Tibial nerve (tissue), 4 donors: ENCODE measurements around the gene IL16. TPM values are rescaled to one million over a fixed set of nuclear protein-coding genes. Genes with fewer than 3 reads are reported as not detected.
A peak's percentile ranks its signal among the peaks of the same experiment; 100 is the strongest.
"Not testable (repeated sequence)": the region's sequence is repeated elsewhere in the genome, so short reads cannot be mapped to it uniquely, and the experiment has no call there.

ENCODE experiments used
- DNase-seq, 2 donors: peaks; one replicate each; pipeline ENCODE4 v3.0.0-alpha.2; 2019; ENCODE audit warnings: low spot score in 2 of 2
- H3K27ac ChIP-seq, 4 donors: fragments of 200-600 bp; sonication (generic) in 3 of 4; one replicate each; pipeline ENCODE4 v1.5.1; 2017 to 2019; ENCODE audit warnings: mild to moderate bottlenecking in 1 of 4
- H3K27me3 ChIP-seq, 2 donors: fragments of 200-600 bp; sonication (generic) in 1 of 2; one replicate each; pipeline versions ENCODE4 v1.5.1 to v1.6.0; 2017 to 2019
- H3K36me3 ChIP-seq, 3 donors: fragments of 200-600 bp; sonication (generic); one replicate each; pipeline ENCODE4 v1.5.1; 2018 to 2019
- H3K4me1 ChIP-seq, 4 donors: fragments of 200-600 bp; sonication (generic) in 3 of 4; one replicate each; pipeline ENCODE4 v1.5.1; 2017 to 2019
- H3K4me3 ChIP-seq, 4 donors: fragments of 200-600 bp; sonication (generic) in 3 of 4; one replicate each; pipeline ENCODE4 v1.5.1; 2017 to 2019; ENCODE audit warnings: mild to moderate bottlenecking in 1 of 4, moderate library complexity in 1 of 4
- H3K9me3 ChIP-seq, 4 donors: fragments of 200-600 bp; sonication (generic) in 3 of 4; one replicate each; pipeline ENCODE4 v1.5.1; 2017 to 2019
- CTCF ChIP-seq, 5 experiments: fragments of 200-600 bp in 3 of 5; fragments of 450-650 bp in 2 of 5; sonication (generic) in 3 of 5; IDR thresholded peaks; one replicate each; pipeline ENCODE4 v1.5.1; 2016 to 2019; ENCODE audit warnings: antibody characterized with exemption in 5 of 5, mild to moderate bottlenecking in 3 of 5, moderate library complexity in 2 of 5
- EP300 ChIP-seq, 2 donors: sonication (generic); formaldehyde crosslinking; IDR thresholded peaks; one replicate each; pipeline ENCODE4 v1.6.1; 2017; ENCODE audit warnings: antibody characterized with exemption in 2 of 2, mild to moderate bottlenecking in 1 of 2
- POLR2A ChIP-seq, 2 donors: fragments of 450-650 bp; IDR thresholded peaks; one replicate each; pipeline ENCODE4 v1.6.1; 2017; ENCODE audit warnings: antibody characterized with exemption in 2 of 2, mild to moderate bottlenecking in 2 of 2, moderate library complexity in 2 of 2
- WGBS, 2 donors: methylation state at CpG; one replicate each; pipeline ENCODE4 v1.1.5; 2018; 5-methylcytosine and 5-hydroxymethylcytosine counted together
- total RNA-seq, 4 donors: library from RNA; depleted of rRNA; stranded (reverse); fragments of >200 nt; gene quantifications; one replicate each; pipeline ENCODE4 v1.1.0, GENCODE V29; 2016

IL16 gene
- total RNA-seq, 4 donors from 2014 or later = 69.3 to 80.2 (median 75.1) TPM

- Histone ChIP-seq H3K27me3 (no peaks in the 10 kb centered on the region), H3K9me3 (no peaks in the 10 kb centered on the region), H3K27ac (peak overlapping the region in 2 of 4 donors; percentile 57 to 72), H3K4me3 (no peak overlapping the region), H3K4me1 (peaks cover 0 to 35% (median 8%) of the 10 kb centered on the region in 4 donors), H3K36me3 (no peaks in the 10 kb centered on the region)
- TF ChIP-seq POLR2A (IDR thresholded peaks at IDR 0.05) (no peak), EP300 (IDR thresholded peaks at IDR 0.05) (no peak), CTCF (IDR thresholded peaks at IDR 0.05) (no peak)
- DNase-seq = no peak
- whole genome bisulfite sequencing, 2 donors = 93 to 98% methylated on average over 3 of the region's 3 CpGs
These were observed 40.4 kb upstream of the IL16 start for GRCh38 chr15:81156324-81156723.

- H3K4me1 ChIP-seq = peaks cover 0 to 44% (median 12%) of the 10 kb centered on the region in 4 donors
- H3K27me3 ChIP-seq = no peaks in the 10 kb centered on the region
- peak overlapping the region in 2 of 4 donors; percentile 40 to 72 for H3K27ac ChIP-seq
- 46 to 53% methylated on average over 5 of the region's 5 CpGs for WGBS, 2 donors
- DNase-seq = no peak
- H3K4me3 ChIP-seq = no peak overlapping the region
- H3K9me3 ChIP-seq = no peaks in the 10 kb centered on the region
- TF ChIP-seq POLR2A (IDR thresholded peaks at IDR 0.05) = no peak
- no peak for TF ChIP-seq EP300 (IDR thresholded peaks at IDR 0.05)
- TF ChIP-seq CTCF (IDR thresholded peaks at IDR 0.05) = no peak
- H3K36me3 ChIP-seq = no peaks in the 10 kb centered on the region
These were observed 39.3 kb upstream of the IL16 start for GRCh38 chr15:81157195-81157938.

- peak overlapping the region in 2 of 4 donors; percentile 40 to 72 for H3K27ac ChIP-seq
These were observed 38.8 kb upstream of the IL16 start for GRCh38 chr15:81157939-81158223.

GRCh38 chr15:81158561-81158960, 38.1 kb upstream of the IL16 start:
- H3K4me3 ChIP-seq, H3K27ac ChIP-seq, H3K9me3 ChIP-seq, H3K27me3 ChIP-seq, H3K36me3 ChIP-seq, DNase-seq: not testable (repeated sequence)
- 88 to 91% methylated on average over 15 to 37 of the region's 37 CpGs for WGBS, 2 donors
- peaks cover 0 to 44% (median 12%) of the 10 kb centered on the region in 4 donors for H3K4me1 ChIP-seq

More at GRCh38 chr15:81157939-81158223, 38.8 kb upstream of the IL16 start:
- Histone ChIP-seq H3K27me3 (no peaks in the 10 kb centered on the region), H3K4me3 (no peak overlapping the region), H3K36me3 (no peaks in the 10 kb centered on the region), H3K9me3 (no peaks in the 10 kb centered on the region), H3K4me1 (peaks cover 0 to 44% (median 12%) of the 10 kb centered on the region in 4 donors)
- TF ChIP-seq EP300 (IDR thresholded peaks at IDR 0.05) (no peak), CTCF (IDR thresholded peaks at IDR 0.05) (no peak), POLR2A (IDR thresholded peaks at IDR 0.05) (no peak)
- 75 to 87% methylated on average over 2 of the region's 2 CpGs for WGBS, 2 donors
- DNase-seq = no peak

GRCh38 chr15:81160312-81161159, 36.1 kb upstream of the IL16 start:
- Histone ChIP-seq H3K27ac (peak overlapping the region in 3 of 4 donors; percentile 40 to 72 (median 67)), H3K4me3 (no peak overlapping the region), H3K36me3 (no peaks in the 10 kb centered on the region), H3K9me3 (no peaks in the 10 kb centered on the region), H3K4me1 (peaks cover 0 to 53% (median 12%) of the 10 kb centered on the region in 4 donors), H3K27me3 (no peaks in the 10 kb centered on the region)
- 35 to 50% methylated on average over 11 of the region's 11 CpGs for WGBS, 2 donors
- TF ChIP-seq EP300 (IDR thresholded peaks at IDR 0.05) = peak in 1 of 2 donors; percentile 78
- TF ChIP-seq CTCF (IDR thresholded peaks at IDR 0.05) = no peak
- no peak for TF ChIP-seq POLR2A (IDR thresholded peaks at IDR 0.05)
- DNase-seq = peak; percentile 64 to 85
